Umbilical cord (tissue), 2 donors: ENCODE measurements around the gene MAP4. TPM values are rescaled to one million over a fixed set of nuclear protein-coding genes. Genes with fewer than 3 reads are reported as not detected.
"Not testable (repeated sequence)": the region's sequence is repeated elsewhere in the genome, so short reads cannot be mapped to it uniquely, and the experiment has no call there.

Experiments
- DNase-seq: peaks from one replicate; pipeline ENCODE4 v3.0.0-alpha.2; 2015; ENCODE audit warnings: low spot score
- total RNA-seq: library from RNA; depleted of rRNA; stranded (reverse); fragments of >200 nt; gene quantifications from one replicate; pipeline ENCODE4 v1.2.3, GENCODE V29; 2014; ENCODE audit warnings: low replicate concordance; ENCODE audit not compliant: insufficient read depth

The MAP4 gene
- total RNA-seq, 1 donor from 2014 or later, result 54.9 TPM

DNA sequence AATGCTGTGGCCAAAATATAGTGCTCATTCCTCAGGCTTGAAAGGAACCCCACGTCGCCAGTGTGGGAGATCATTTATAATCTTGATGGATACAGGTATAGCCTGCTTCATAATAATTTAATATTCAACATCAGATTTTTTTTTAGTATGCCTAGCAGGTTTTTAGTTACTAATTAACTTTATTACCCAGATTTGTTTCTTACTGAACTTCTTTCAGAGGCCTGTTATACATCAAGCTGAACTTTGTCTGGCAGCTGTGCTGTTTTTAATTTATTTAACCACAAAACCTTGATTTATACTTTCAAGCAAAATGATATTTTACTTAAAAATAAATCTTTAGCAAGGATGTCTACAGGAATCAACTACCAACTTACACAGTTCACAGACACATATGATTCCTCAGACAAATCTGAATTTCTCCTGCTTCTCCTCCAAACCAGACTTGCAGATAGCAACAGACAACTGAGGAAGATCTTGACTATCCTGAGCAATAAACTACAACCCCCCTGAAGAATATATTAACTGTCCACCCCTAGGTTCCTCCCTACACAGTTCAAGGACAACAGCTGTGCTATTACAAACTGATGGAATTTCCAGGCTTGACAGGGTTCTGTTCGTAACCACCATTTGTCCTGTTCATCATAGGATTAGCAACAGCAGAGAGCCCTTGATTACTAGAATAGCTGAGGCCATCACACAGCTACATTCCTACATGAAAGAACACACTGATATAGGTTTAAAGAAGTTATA, 610 bp downstream of the MAP4 start:
- DNase-seq, result peak; percentile 76

DNA sequence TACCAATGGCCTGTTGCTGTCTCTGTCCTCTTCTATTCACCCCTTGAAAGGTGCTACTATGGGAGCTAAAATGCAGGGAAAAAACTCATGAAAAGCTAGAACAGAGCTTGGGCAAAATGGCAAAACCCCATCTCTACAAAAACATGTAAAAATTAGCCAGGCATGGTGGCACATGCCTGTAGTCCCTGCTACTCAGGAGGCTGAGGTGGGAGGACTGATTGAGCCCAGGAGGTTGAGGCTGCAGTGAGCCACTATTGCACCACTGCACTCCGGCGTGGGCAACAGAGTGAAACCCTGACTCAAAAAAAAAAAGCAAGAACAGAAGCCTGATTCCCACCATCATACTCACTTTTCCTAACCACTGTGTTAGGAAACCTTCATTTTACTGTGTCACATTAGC, 1.9 kb downstream of the MAP4 start:
- no peak for DNase-seq

DNA sequence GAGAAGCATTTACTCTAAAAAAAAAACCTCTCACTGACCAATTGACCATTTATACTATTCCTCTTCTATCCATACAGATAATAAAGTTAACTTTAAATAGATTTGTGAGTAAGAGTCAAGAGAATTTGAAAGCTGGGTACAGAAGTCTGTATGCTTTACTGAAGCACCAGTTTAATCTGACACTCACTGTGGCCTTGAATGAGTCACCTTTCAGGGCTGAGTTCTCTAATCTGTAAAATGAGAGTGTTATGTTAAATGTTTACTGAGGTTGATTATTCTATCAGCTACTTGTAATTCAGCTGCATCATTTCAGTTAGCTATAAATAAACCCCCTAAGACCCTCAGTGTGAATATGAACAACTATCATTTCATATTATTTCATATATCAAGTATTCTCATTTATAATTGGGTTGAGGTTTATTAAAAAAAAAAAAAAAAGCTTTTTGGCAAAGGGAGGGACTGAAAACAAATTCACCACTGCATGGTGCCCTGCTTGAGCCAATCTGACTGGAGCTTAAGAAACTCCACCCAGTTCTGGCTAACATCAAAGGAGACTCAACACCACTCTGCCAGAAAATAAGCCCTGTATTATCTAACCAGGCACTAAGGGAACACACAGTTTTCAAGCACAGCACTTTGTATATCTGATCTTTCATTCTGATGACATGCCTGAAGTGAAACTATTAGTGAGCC, 2.8 kb downstream of the MAP4 start:
- peak; percentile 90 for DNase-seq

DNA sequence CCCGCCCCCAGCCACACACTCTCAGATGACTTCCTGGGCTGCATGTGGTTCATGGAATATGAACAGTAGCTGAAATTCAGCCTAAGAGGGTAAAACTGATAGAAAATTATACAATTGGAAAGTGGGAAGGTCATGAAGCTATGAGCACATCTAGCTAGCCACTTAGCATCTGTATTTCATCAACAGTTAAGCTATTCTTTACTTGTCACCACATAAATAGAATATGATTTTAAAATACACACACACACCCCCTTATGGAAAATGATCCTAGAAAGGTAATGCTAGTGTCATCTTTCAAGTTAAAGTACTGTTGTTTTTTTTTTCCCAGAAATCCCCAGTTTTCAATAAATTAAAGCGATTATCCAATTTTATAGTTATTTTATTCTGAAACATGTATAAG, 3.6 kb downstream of the MAP4 start:
- DNase-seq, result peak; percentile 12

DNA sequence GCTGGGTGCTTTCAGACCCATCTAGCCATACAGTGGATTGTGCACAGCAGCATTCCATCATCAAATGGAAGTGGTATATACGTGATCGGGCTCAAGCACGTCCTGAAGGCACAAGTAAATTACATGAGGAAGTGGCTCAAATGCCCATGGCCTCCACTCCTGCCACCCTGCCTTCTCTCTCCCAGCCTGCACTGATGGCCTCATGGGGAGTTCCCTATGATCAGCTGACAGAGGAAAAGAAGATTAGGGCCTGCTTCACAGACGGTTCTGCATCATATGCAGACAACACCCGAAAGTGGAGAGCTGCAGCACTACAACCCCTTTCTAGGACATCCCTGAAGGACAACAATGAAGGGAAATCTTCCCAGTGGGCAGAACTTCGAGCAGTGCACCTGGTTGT, 8.2 kb downstream of the MAP4 start:
- DNase-seq, result not testable (repeated sequence)

DNA sequence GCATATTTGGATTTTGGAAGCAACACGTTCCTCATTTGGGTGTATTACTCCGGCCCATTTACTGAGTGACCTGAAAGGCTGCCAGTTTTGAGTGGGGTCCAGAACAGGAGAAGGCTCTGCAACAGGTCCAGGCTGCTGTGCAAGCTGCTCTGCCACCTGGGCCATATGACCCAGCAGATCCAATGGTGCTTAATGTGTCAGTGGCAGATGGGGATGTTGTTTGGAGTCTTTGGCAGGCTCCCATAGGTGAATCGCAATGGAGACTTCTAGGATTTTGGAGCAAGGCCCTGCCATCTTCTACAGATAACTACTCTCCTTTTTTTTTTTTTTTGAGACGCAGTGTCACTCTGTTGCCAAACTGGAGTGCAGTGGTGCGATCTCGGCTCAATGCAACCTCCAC, 8.9 kb downstream of the MAP4 start:
- DNase-seq, result not testable (repeated sequence)

DNA sequence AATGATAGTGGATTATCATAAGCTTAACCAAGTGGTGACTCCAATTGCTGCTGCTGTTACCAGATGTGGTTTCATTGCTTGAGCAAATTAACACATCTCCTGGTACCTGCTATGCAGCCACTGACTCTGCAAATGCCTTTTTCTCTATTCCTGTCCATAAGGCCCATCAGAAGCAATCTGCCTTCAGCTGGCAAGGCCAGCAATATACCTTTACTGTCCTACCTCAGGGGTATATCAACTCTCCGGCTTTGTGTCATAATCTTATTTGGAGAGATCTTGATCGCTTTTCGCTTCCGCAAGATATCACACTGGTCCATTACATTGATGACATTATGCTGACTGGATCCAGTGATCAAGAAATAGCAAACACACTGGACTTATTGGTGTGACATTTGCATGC, 9.4 kb downstream of the MAP4 start:
- DNase-seq, result not testable (repeated sequence)

DNA sequence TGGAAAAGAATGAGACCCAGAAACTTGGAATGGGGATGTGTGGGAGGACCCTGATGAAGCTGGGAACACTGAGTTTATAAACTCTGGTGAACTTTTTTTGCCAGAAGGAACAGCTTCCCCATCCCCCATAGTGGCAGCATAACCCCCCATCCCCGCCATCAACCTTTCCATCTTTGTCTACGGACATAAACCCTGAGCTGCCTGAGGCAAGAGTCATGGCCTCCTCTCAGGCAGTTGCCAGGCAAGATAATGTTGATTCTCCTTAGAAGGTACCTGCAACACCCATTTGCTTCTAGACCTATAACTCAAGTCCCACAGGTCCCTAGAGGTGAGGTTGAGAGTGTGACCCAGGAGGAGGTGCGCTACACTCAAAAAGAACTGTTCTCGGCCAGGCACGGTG, 11.5 kb downstream of the MAP4 start:
- no peak for DNase-seq

DNA sequence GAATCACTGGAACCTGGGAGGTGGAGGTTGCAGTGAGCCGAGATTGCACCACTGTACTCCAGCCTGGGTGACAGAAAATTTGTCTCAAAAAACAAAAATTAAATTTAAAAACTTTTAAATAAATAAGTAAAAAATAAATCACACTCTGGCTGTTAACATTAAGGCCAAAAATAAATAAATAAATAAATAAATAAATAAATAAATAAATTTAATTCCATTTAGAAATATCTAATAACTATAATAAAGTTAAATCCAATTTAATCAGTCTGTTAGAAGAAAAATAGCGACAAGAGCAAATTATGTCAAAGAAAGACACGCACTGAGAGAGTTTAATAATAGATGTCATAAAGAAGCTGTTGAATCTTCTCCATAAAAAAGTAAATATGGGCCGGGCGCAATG, 13.4 kb downstream of the MAP4 start:
- no peak for DNase-seq

DNA sequence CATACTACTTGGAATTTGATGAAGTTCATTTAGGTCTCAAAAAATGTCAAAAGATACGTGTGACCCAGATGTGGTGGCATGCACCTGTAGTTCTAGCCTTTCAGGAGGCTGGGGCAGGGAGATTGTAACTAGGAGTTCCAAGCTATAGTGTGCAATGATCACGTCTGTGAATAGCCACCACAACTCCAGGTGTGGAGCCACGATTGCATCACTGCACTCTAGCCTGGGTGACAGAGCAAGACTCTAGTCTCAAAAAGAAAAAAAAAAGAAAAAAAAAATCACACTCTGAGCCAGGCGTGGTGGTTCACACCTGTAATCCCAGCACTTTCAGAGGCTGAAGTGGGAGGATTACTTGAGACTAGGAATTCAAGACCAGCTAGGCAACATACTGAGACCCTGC, 14.2 kb downstream of the MAP4 start:
- no peak for DNase-seq

DNA sequence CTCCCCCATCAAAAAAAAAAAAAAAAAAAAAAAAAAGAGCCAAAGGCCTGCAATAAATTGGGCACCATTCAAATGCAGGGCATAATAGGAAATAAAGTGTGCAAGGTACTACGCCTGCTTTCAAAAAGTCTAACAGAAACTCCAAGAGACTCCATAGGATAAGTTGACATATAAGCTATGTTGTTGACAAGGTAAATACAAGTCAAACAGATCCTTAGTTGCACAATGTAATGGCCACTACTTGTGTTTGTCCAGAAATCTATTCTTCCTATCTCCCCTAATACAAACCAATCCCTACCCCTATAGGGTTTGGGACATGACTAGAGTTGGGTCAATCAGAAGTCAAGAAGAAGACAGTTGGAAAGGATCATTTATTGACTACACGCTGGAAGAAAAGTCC, 16.0 kb downstream of the MAP4 start:
- DNase-seq, result no peak

DNA sequence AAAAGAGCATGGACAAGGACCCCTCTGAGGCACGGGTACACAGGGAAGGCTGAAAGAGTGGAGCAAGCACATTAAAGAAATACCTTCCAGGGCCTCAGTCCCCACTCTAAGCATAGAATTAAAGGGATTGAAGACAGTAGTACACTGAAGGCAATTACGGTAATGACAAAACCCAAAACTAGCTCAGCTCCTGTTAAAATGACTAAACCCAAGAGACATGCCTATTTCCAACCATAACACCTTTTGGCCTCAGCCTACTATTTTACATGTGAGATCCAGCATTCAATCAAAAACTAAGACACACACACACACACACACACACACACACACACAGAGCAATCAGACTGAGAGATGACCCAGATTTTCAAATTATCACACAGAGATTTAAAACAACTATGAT, 19.8 kb downstream of the MAP4 start:
- no peak for DNase-seq

DNA sequence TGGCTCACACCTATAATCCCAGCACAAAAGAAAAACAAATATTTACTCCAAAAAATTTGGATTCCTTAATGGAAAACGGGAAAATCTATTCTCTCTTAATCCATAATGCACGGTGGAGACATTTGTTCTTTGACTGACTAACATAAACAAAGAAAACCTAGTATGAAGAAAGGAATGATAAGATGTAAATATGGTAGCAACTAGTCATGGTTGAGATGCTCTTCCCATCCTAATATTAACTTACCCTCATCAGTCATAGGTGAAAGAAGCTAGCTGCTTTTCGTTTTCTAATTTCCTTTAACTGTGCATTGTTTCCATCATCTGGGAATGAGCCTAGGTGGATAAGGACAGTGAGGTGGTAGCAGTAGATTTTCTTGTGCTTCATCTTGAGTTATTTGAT, 22.0 kb downstream of the MAP4 start:
- no peak for DNase-seq

DNA sequence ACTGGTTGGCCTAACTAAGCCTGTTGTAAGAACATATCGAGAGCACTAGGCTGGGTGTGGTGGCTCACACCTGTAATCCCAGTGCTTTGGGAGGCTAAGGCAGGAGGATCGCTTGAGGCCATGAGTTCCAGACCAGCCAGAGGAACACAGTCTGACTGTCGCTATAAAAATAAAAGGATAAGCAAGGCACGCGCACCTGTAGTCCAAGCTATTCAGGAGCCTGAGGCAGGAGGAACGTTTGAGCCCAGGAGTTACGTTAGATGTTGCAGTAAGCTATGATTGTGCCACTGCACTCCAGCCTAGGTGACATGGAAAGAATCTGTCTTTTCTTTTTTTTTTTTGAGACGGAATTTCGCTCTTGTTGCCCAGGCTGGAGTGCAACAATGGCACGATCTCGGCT, 24.9 kb downstream of the MAP4 start:
- DNase-seq, result no peak

DNA sequence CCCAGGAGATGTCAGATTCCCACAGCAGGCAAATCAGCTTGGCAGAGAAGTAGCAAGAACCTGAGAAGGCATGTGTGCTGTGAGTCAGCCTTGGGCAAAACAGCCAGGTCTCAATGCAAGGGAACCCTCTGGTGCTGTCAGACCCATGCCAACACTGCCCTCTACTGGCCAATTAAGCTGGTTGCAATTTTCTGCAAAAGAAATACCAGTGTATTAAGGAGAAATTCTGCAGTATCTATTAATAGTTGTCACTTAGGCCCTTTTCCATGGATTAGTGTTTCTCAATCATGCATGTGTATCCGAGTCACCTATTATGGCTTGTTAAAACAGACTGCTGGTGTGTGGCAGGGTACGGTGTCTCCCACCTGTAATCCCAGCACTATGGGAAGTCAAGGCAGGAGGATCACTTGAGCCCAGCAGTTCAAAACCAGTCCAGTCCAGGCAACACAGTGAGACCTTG, 26.2 kb downstream of the MAP4 start:
- DNase-seq, result peak; percentile 89

DNA sequence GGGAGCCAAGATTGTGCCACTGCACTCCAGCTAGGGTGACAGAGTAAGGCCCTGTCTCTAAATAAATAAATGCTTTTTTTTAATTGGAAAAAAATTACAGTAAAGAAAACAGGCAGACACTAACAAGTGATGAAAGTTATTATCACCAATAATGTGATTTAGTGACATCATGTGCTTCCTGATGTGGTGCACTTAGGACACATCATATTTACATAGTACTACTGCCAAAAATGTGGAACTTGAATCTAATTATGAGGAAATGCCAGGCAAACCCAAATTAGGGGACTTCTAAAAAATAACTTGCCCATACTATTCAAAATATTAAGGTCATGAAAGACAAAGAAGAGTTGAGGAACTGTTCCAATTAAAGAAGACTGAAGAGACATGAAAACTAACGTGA, 30.8 kb downstream of the MAP4 start:
- DNase-seq, result no peak

DNA sequence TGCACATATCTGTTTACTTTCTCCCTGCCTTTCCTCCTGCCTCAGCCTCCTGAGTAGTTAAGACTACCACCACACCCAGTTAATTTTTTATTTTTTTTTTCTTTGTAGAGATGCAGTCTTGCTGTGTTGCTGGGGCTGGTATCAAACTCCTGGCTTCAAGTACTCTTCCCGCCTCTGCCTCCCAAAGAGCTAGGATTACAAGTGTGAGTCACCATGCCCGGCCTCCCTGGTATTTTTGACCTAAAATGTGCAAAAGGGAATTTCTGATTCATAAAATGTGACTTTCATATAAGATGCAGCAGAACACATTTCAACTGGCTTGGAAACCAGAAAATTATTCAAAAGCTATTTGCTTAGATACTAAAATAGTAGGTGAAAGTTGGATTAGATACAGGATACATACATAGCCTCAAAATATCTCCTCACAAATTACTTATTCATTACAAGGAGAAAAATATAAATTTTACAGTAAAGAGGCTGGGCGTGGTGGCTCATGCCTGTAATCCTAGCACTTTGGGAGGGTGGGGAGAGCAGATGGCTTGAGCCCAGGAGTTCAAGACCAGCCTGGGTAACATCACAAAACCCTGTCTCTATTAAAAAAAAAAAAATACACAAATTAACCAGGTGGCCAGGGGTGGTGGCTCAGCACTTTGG, 32.0 kb downstream of the MAP4 start:
- DNase-seq, result peak; percentile 84

DNA sequence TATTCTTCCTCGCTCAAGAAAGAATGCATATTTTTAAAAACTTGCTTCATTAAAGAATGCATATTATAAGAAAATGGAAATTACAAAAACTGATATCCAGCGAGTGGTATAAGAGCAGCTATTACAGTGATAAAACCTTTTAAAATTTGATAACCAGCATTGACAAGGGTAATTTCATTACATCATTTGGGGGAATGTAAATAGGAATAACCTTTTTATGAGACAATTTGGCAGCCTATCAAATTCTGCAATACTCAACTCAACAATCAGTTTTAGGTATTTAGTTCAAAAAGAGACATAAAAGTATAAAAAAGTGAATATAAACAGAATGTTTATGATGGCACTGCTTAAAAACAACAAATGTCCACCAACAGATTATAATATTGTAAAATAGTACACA, 35.4 kb downstream of the MAP4 start:
- no peak for DNase-seq

DNA sequence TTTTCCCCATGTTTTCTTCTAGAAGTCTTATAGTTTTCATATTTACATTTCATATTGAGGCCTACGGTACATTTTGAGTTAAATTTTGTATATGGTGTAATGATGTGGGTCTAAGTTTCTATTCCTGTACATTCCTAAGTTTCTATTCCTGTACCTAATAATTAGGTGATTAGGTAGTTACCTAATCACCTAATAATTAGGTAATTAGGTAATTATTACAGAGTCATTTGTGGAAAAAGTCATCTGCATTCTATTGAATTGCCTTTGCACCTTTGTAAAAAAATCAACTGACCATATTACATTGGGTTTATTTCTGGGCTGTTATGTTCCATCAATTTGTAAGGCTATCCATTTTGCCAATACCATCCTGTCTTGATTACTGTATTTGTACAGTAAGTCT, 37.1 kb downstream of the MAP4 start:
- DNase-seq, result no peak

DNA sequence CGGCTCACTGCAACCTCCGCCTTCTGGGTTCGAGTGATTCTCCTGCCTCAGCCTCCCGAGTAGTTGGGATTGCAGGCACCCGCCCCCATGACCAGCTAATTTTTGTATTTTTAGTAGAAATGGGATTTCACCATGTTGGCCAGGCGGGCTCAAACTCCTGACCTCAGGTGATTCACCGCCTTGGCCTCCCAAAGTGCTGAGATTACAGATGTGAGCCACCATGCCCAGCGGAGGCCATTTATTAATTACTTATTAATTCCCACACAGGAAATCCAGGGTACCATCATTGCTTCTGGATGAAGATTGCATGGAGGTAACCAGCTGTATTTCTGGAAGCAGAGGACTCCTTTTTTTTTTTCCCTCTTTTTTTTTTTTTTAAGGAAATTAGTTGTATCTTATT, 37.8 kb downstream of the MAP4 start:
- no peak for DNase-seq

DNA sequence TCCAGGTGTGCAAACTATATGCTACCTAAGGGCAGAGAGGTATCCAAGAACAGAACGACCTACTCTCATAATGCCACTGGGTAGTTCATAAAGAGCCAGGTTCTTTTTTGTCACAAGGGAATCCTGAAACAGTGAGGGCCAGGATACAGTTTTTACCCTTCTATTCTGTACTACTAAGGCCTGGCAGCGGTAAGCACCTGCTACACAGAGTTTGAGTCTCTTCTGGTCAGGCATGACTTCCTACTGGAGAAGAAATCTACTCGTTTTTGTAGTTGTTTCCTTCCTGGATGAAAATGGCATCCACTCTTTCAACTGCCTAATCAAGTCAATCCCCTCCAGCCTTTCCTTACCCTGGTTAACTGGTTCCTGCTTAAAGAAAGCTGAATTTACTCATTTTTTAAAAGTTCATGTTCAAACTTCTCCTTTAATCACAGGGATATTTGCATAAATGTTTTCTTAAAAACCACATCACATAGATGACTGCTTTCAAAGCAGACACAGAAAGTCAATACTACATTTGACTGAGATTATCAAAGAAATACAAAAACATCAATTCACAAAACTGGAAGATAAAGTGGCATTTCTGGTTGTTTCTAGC, 40.0 kb downstream of the MAP4 start:
- DNase-seq, result no peak

DNA sequence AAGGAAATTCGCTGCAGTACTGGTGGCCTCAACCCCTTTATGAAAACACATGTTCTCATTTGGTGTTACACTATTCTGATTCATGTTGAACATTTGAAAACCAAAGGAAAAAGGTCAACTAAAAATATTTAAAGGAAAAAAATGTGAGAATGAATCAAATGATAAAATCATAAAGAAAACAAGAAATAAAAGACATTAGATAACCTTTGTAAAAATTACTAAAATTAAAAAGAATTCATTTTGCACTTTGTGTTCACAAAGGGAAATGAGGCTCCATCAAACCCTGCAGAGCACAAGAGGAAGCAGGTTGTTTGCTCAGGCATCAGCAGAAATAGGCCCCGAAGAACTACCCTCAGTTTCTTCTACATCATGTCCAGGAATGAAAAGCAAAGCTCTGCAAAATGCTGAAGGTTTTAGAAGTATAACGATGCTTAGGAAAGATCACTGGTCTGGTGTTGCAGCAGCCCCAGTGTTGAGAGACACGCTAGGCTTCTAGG, 41.2 kb downstream of the MAP4 start:
- DNase-seq, result peak; percentile 27
